HCT116 (cell line): ENCODE data around the gene TENM4. TPM values are rescaled to one million over a fixed set of nuclear protein-coding genes. Genes with fewer than 3 reads are reported as not detected.

Experiments used
- ATAC-seq: fragments of 200-7000 bp; cut with Tn5 transposase; 2 replicates; pipeline ENCODE4 v1.9.1; 2020; ENCODE audit warnings: mild to moderate bottlenecking, moderate library complexity
- BruUV-seq: library from RNA; stranded (reverse); fragments of 400-500 nt; replicated peaks from 2 replicates; lab custom pipeline; 2021; lab: Mats Ljungman, UMichigan
- CTCF ChIA-PET: fragments of 300-600 bp; sonication (Branson Sonifier 250); formaldehyde crosslinking; loops from one replicate; lab custom pipeline; 2021; ENCODE audit warnings: antibody characterized with exemption; lab: Charles Lee
- POLR2A ChIA-PET: fragments of 300-600, 350-600 bp; sonication (Branson Sonifier 250); formaldehyde crosslinking; loops from one replicate; lab custom pipeline; 2021; ENCODE audit warnings: antibody characterized with exemption; lab: Charles Lee
- RAD21 ChIA-PET, 2 experiments: fragments of 300-600 bp; sonication (Branson Sonifier 250); formaldehyde crosslinking; loops; one replicate each; lab custom pipeline; 2023; ENCODE audit warnings: low total read pairs in 2 of 2; ENCODE audit not compliant: uncharacterized antibody in 2 of 2, unreplicated experiment in 2 of 2, low non-redundant PET in 1 of 2; lab: Charles Lee
- DNase-seq: peaks from one replicate; pipeline ENCODE4 v3.0.0-alpha.2; 2010; ENCODE audit warnings: low read depth, low spot score
- H2AFZ ChIP-seq: fragments of 200-600 bp; shearing (Covaris generic), sonication (generic); 2 replicates; pipeline ENCODE4 v1.6.1; 2017; ENCODE audit warnings: low read depth, mixed run types, mixed read lengths, antibody characterized with exemption, low read length; ENCODE audit not compliant: poor library complexity, severe bottlenecking
- H3K27ac ChIP-seq: 2 replicates; pipeline ENCODE4 v1.5.1; 2012; ENCODE audit warnings: low read depth, low read length
- H3K27me3 ChIP-seq: fragments of 200-600 bp; sonication (generic); 2 replicates; pipeline ENCODE4 v1.6.1; 2016; ENCODE audit warnings: mixed run types, low read length, mixed read lengths; ENCODE audit not compliant: insufficient read depth
- H3K36me3 ChIP-seq, 2 experiments: fragments of 200-500 bp in 1 of 2; fragments of 200-600 bp in 1 of 2; sonication (Bioruptor generic) in 1 of 2; sonication (generic) in 1 of 2; 2 replicates each; pipeline versions ENCODE4 v1.5.1 to v1.6.1; 2014 to 2016; ENCODE audit warnings: low read length in 2 of 2, inconsistent platforms in 1 of 2, mixed read lengths in 1 of 2, mixed run types in 1 of 2; ENCODE audit not compliant: insufficient read depth in 2 of 2, control insufficient read depth in 1 of 2
- H3K4me1 ChIP-seq, 2 experiments: fragments of 200-600 bp in 1 of 2; sonication (generic) in 1 of 2; 2 replicates each; pipeline versions ENCODE4 v1.5.1 to v1.6.1; 2012 to 2017; ENCODE audit warnings: low read length in 2 of 2, inconsistent platforms in 1 of 2, mild to moderate bottlenecking in 1 of 2, mixed read lengths in 1 of 2, mixed run types in 1 of 2, moderate library complexity in 1 of 2; ENCODE audit not compliant: insufficient read depth in 2 of 2, control insufficient read depth in 1 of 2
- H3K4me2 ChIP-seq: fragments of 200-600 bp; sonication (generic); 2 replicates; pipeline ENCODE4 v1.6.1; 2017; ENCODE audit warnings: mixed run types, low read length, mixed read lengths
- H3K4me3 ChIP-seq, 2 experiments: fragments of 200-600 bp in 1 of 2; sonication (generic) in 1 of 2; replicated peaks in 1 of 2; 2 replicates each; pipeline ENCODE4 v1.5.1; 2011 to 2016; ENCODE audit warnings: low read length in 2 of 2, control low read depth in 1 of 2, low read depth in 1 of 2, mild to moderate bottlenecking in 1 of 2, mixed read lengths in 1 of 2, mixed run types in 1 of 2
- H3K79me2 ChIP-seq: fragments of 200-600 bp; sonication (generic); 2 replicates; pipeline ENCODE4 v1.6.1; 2017; ENCODE audit warnings: mild to moderate bottlenecking, mixed run types, low read length, moderate library complexity, mixed read lengths; ENCODE audit not compliant: insufficient read depth
- H3K9ac ChIP-seq: fragments of 200-600 bp; sonication (generic); 2 replicates; pipeline ENCODE4 v1.6.1; 2016; ENCODE audit warnings: low read length, mixed read lengths
- H3K9me2 ChIP-seq: fragments of 200-600 bp; sonication (generic), shearing (Covaris generic); 2 replicates; pipeline ENCODE4 v1.6.1; 2017; ENCODE audit warnings: mixed run types, mild to moderate bottlenecking, moderate library complexity; ENCODE audit not compliant: insufficient read depth
- H3K9me3 ChIP-seq, 2 experiments: fragments of 200-500 bp in 1 of 2; fragments of 200-600 bp in 1 of 2; sonication (Bioruptor generic) in 1 of 2; sonication (generic) in 1 of 2; 2 replicates each; pipeline ENCODE4 v1.6.1; 2014 to 2017; ENCODE audit warnings: low read length in 2 of 2, mixed read lengths in 2 of 2, inconsistent platforms in 1 of 2, low read depth in 1 of 2, mild to moderate bottlenecking in 1 of 2, mixed run types in 1 of 2, moderate library complexity in 1 of 2; ENCODE audit not compliant: control insufficient read depth in 1 of 2, insufficient read depth in 1 of 2
- H4K20me1 ChIP-seq: fragments of 200-600 bp; sonication (generic), shearing (Covaris generic); 2 replicates; pipeline ENCODE4 v1.6.1; 2017; ENCODE audit warnings: mixed run types, mild to moderate bottlenecking, moderate library complexity; ENCODE audit not compliant: insufficient read depth
- EGR1 ChIP-seq: IDR thresholded peaks from 2 replicates; pipeline ENCODE4 v1.6.1; 2012; ENCODE audit warnings: low read depth
- EZH2 ChIP-seq: fragments of 200-600 bp; sonication (generic); IDR thresholded peaks from 2 replicates; pipeline ENCODE4 v1.6.1; 2017; ENCODE audit warnings: antibody characterized with exemption, mixed run types
- JUND ChIP-seq: IDR thresholded peaks from 2 replicates; pipeline ENCODE4 v1.6.1; 2012
- MAX ChIP-seq: IDR thresholded peaks from 2 replicates; pipeline ENCODE4 v1.6.1; 2012
- POLR2AphosphoS5 ChIP-seq: IDR thresholded peaks from 2 replicates; pipeline ENCODE4 v1.6.1; 2011; ENCODE audit warnings: mild to moderate bottlenecking, low read depth, low read length, moderate library complexity
- SIN3A ChIP-seq: IDR thresholded peaks from 2 replicates; pipeline ENCODE4 v1.6.1; 2012; ENCODE audit warnings: low read depth
- SP1 ChIP-seq: IDR thresholded peaks from 2 replicates; pipeline ENCODE4 v1.6.1; 2012; ENCODE audit warnings: low read depth
- TCF7L2 ChIP-seq: IDR thresholded peaks from 2 replicates; pipeline ENCODE4 v1.7.0; 2011; ENCODE audit warnings: borderline replicate concordance, inconsistent platforms; ENCODE audit not compliant: insufficient read depth, insufficient read length; ENCODE audit errors: extremely low read depth
- YY1 ChIP-seq: IDR thresholded peaks from 2 replicates; pipeline ENCODE4 v1.6.1; 2011; ENCODE audit warnings: low read length, low read depth, moderate library complexity, mild to moderate bottlenecking; ENCODE audit not compliant: insufficient replicate concordance; ENCODE audit errors: extremely low read depth
- ZNF274 ChIP-seq: fragments of 200-500 bp; sonication (Bioruptor generic); IDR thresholded peaks from 2 replicates; pipeline ENCODE4 v1.6.1; 2014; ENCODE audit warnings: mild to moderate bottlenecking, low read depth, low read length, inconsistent platforms
- intact Hi-C: fragments of 100-400 bp; cut with micrococcal nuclease; formaldehyde crosslinking; loops from 2 replicates; pipeline ENCODE4 v1.10.0; 2022
- total RNA-seq: library from RNA; stranded (reverse); gene quantifications from one replicate; pipeline ENCODE4 v1.2.1, GENCODE V29; 2021; ENCODE audit not compliant: unreplicated experiment
- TF ChIP-seq, protein P1 (sequence below): IDR thresholded peaks from 2 replicates; pipeline ENCODE4 v1.6.1; 2012; ENCODE audit warnings: low read depth

TENM4 gene
- total RNA-seq, 1 experiment from 2014 or later = 0.05 TPM

GRCh38 chr11:79244241-79244772 is 196.5 kb downstream of the TENM4 start:
- TF ChIP-seq EZH2 (no peak), ZNF274 (no peak), EGR1 (no peak), POLR2AphosphoS5 (no peak), SIN3A (no peak), SP1 (no peak), JUND (no peak), MAX (no peak), TCF7L2 (no peak), YY1 (no peak)
- TF ChIP-seq, protein P1, sequence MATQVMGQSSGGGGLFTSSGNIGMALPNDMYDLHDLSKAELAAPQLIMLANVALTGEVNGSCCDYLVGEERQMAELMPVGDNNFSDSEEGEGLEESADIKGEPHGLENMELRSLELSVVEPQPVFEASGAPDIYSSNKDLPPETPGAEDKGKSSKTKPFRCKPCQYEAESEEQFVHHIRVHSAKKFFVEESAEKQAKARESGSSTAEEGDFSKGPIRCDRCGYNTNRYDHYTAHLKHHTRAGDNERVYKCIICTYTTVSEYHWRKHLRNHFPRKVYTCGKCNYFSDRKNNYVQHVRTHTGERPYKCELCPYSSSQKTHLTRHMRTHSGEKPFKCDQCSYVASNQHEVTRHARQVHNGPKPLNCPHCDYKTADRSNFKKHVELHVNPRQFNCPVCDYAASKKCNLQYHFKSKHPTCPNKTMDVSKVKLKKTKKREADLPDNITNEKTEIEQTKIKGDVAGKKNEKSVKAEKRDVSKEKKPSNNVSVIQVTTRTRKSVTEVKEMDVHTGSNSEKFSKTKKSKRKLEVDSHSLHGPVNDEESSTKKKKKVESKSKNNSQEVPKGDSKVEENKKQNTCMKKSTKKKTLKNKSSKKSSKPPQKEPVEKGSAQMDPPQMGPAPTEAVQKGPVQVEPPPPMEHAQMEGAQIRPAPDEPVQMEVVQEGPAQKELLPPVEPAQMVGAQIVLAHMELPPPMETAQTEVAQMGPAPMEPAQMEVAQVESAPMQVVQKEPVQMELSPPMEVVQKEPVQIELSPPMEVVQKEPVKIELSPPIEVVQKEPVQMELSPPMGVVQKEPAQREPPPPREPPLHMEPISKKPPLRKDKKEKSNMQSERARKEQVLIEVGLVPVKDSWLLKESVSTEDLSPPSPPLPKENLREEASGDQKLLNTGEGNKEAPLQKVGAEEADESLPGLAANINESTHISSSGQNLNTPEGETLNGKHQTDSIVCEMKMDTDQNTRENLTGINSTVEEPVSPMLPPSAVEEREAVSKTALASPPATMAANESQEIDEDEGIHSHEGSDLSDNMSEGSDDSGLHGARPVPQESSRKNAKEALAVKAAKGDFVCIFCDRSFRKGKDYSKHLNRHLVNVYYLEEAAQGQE = no peak
- CTCF ChIA-PET = no interaction called here
- no peak overlapping the region for H3K27ac ChIP-seq
- H3K9me3 ChIP-seq = no peaks in the 10 kb centered on the region
- H3K9ac ChIP-seq = no peak overlapping the region
- H3K4me1 ChIP-seq = no peaks in the 10 kb centered on the region
- 0 out of 2 replicates have a peak, but pooled peaks cover 5% of the 10 kb centered on the region for H3K27me3 ChIP-seq
- H3K79me2 ChIP-seq = no peaks in the 10 kb centered on the region
- POLR2A ChIA-PET = no interaction called here
- no peak for DNase-seq
- no peak overlapping the region for H3K4me2 ChIP-seq
- no peak for ATAC-seq
- RAD21 ChIA-PET = no interaction called here
- intact Hi-C loops = no loop called here
- H2AFZ ChIP-seq = no peak overlapping the region
- no TSS peak for BruUV-seq
- no peaks in the 10 kb centered on the region for H3K36me3 ChIP-seq
- no peak overlapping the region for H3K4me3 ChIP-seq
- H4K20me1 ChIP-seq = no peaks in the 10 kb centered on the region
- no peaks in the 10 kb centered on the region for H3K9me2 ChIP-seq
